Nephron progenitor cell (in vitro differentiated cells): ENCODE results near the gene PRICKLE2.

Source experiments
- DNase-seq: peaks from one replicate; pipeline ENCODE4 v3.0.0; 2021
- H3K27ac Mint-ChIP-seq: 2 replicates; pipeline ENCODE4 v1.8.0; 2021; ENCODE audit warnings: mild to moderate bottlenecking, moderate library complexity, mixed read lengths
- H3K27me3 Mint-ChIP-seq: 2 replicates; pipeline ENCODE4 v1.8.0; 2021; ENCODE audit warnings: mild to moderate bottlenecking, low read depth, mixed read lengths; ENCODE audit not compliant: poor library complexity
- H3K36me3 Mint-ChIP-seq: 2 replicates; pipeline ENCODE4 v1.8.0; 2021; ENCODE audit warnings: low read depth, mixed read lengths
- H3K4me1 Mint-ChIP-seq: 2 replicates; pipeline ENCODE4 v1.8.0; 2021; ENCODE audit warnings: mixed read lengths
- H3K4me3 Mint-ChIP-seq: 2 replicates; pipeline ENCODE4 v1.8.0; 2021; ENCODE audit warnings: mild to moderate bottlenecking, moderate library complexity, mixed read lengths
- H3K9me3 Mint-ChIP-seq: 2 replicates; pipeline ENCODE4 v1.8.0; 2021; ENCODE audit warnings: mild to moderate bottlenecking, moderate library complexity, mixed read lengths
- CTCF ChIP-seq: fragments of 200-600 bp; sonication (generic); IDR thresholded peaks from 2 replicates; pipeline ENCODE4 v1.5.0; 2021; ENCODE audit warnings: antibody characterized with exemption

PRICKLE2 gene

GRCh38 chr3:64143409-64144130, 81.7 kb downstream of the PRICKLE2 start:
- Mint-ChIP-seq H3K36me3 (peaks cover 46% of the 10 kb centered on the region), H3K27me3 (no peaks in the 10 kb centered on the region), H3K4me3 (no peak overlapping the region), H3K27ac (no peak overlapping the region), H3K4me1 (peaks cover 13% of the 10 kb centered on the region), H3K9me3 (no peaks in the 10 kb centered on the region)
- DNase-seq = no peak
- no peak for TF ChIP-seq CTCF

- peak overlapping the region; percentile 57 for H3K27ac Mint-ChIP-seq
- H3K9me3 Mint-ChIP-seq = no peaks in the 10 kb centered on the region
Measured at GRCh38 chr3:64141476-64141875, 83.8 kb downstream of the PRICKLE2 start.

GRCh38 chr3:64140651-64141050, 84.6 kb downstream of the PRICKLE2 start:
- H3K27ac Mint-ChIP-seq = no peak overlapping the region

More at GRCh38 chr3:64141476-64141875, 83.8 kb downstream of the PRICKLE2 start:
- no peaks in the 10 kb centered on the region for H3K27me3 Mint-ChIP-seq
- no peak for DNase-seq
- peaks cover 29% of the 10 kb centered on the region for H3K4me1 Mint-ChIP-seq
- H3K4me3 Mint-ChIP-seq = no peak overlapping the region
- peaks cover 32% of the 10 kb centered on the region for H3K36me3 Mint-ChIP-seq
- no peak for TF ChIP-seq CTCF

GRCh38 chr3:64138656-64139375, 86.5 kb downstream of the PRICKLE2 start:
- no peak for TF ChIP-seq CTCF
- Mint-ChIP-seq H3K4me1 (peaks cover 47% of the 10 kb centered on the region), H3K4me3 (no peak overlapping the region), H3K36me3 (peaks cover 23% of the 10 kb centered on the region), H3K9me3 (no peaks in the 10 kb centered on the region), H3K27ac (no peak overlapping the region), H3K27me3 (no peaks in the 10 kb centered on the region)
- no peak for DNase-seq

More at GRCh38 chr3:64140651-64141050, 84.6 kb downstream of the PRICKLE2 start:
- peaks cover 27% of the 10 kb centered on the region for H3K36me3 Mint-ChIP-seq
- H3K9me3 Mint-ChIP-seq = no peaks in the 10 kb centered on the region
- no peak overlapping the region for H3K4me3 Mint-ChIP-seq
- no peaks in the 10 kb centered on the region for H3K27me3 Mint-ChIP-seq
- TF ChIP-seq CTCF = no peak
- DNase-seq = no peak
- peaks cover 37% of the 10 kb centered on the region for H3K4me1 Mint-ChIP-seq

- no peaks in the 10 kb centered on the region for H3K9me3 Mint-ChIP-seq
- no peak overlapping the region for H3K27ac Mint-ChIP-seq
- no peak for TF ChIP-seq CTCF
- peaks cover 50% of the 10 kb centered on the region for H3K4me1 Mint-ChIP-seq
- H3K27me3 Mint-ChIP-seq = no peaks in the 10 kb centered on the region
- DNase-seq = no peak
- H3K36me3 Mint-ChIP-seq = peaks cover 23% of the 10 kb centered on the region
- H3K4me3 Mint-ChIP-seq = no peak overlapping the region
Measured at GRCh38 chr3:64138046-64138445, 87.2 kb downstream of the PRICKLE2 start.
